Parathyroid adenoma (tissue), 2 donors: ENCODE measurements around the gene ADCYAP1R1.

Experiments
- H2AFZ ChIP-seq: fragments of 300-600 bp; sonication (generic); one replicate; pipeline ENCODE4 v1.7.0; 2017; ENCODE audit warnings: antibody characterized with exemption, mild to moderate bottlenecking
- H3K27ac ChIP-seq: fragments of 300-600 bp; sonication (generic); one replicate; pipeline ENCODE4 v1.7.0; 2017
- H3K27me3 ChIP-seq: fragments of 300-600 bp; sonication (generic); one replicate; pipeline ENCODE4 v1.7.0; 2017; ENCODE audit warnings: low read length; ENCODE audit not compliant: control insufficient read depth, insufficient read depth
- H3K36me3 ChIP-seq: fragments of 300-600 bp; sonication (generic); one replicate; pipeline ENCODE4 v1.7.0; 2017; ENCODE audit warnings: low read length; ENCODE audit not compliant: control insufficient read depth, insufficient read depth
- H3K4me1 ChIP-seq: fragments of 300-600 bp; sonication (generic); one replicate; pipeline ENCODE4 v1.7.0; 2017; ENCODE audit warnings: control low read depth
- H3K4me2 ChIP-seq: fragments of 300-600 bp; sonication (generic); one replicate; pipeline ENCODE4 v1.7.0; 2017; ENCODE audit warnings: low read length
- H3K4me3 ChIP-seq: fragments of 300-600 bp; sonication (generic); one replicate; pipeline ENCODE4 v1.7.0; 2017; ENCODE audit warnings: low read depth, low read length
- H3K79me2 ChIP-seq: fragments of 300-600 bp; sonication (generic); one replicate; pipeline ENCODE4 v1.7.0; 2017; ENCODE audit warnings: control low read depth
- H3K9ac ChIP-seq: fragments of 300-600 bp; sonication (generic); one replicate; pipeline ENCODE4 v1.7.0; 2017; ENCODE audit warnings: mild to moderate bottlenecking
- H3K9me3 ChIP-seq: fragments of 300-600 bp; sonication (generic); one replicate; pipeline ENCODE4 v1.7.0; 2017; ENCODE audit warnings: low read length; ENCODE audit not compliant: control insufficient read depth
- TF ChIP-seq, protein P1 (sequence below): fragments of 300-600 bp; sonication (generic); IDR thresholded peaks from one replicate; pipeline ENCODE4 v1.7.0; 2017; ENCODE audit warnings: antibody characterized with exemption, mild to moderate bottlenecking
- donor health status: primary hyperparathyroidism.

ADCYAP1R1 gene

DNA sequence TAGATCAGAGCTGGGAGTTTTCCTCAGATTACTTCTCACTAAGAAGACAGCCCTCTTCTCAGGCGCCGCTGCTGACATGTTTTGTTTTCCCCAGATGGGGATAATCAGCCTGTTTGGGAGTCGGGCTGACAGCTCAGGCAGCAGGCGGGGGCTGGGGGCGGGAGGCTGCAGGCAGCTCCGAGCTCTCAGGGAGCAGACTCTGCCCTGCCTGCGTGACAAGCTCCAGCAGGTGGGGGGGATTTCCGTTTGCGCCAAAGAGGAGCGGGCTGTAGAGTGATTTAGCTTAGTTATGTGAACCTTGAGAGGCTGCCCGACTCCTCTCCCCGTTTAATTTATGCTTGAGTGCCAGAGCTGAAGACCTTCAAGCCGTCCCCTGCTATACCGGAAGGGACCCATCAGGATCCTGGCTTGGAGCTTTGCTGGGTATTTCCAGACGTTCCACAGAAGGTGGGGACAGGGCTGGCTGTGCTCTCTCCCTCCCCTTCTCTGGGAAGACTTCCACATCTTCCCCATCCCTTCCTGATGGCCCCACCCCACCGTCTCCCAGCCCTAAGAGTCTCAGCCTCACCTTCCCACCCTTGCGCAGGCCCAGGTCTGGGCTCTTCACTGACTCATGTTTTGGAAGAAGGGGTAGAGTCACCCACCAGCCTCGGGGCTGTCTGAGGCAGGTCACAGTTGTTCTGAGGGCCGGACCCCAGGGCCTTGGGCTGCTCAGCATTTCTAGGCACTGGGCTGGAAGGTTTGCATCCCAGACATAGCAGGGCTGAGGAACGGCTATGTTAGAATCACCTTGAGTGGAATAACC, 24.7 kb upstream of the ADCYAP1R1 start:
- H3K79me2 ChIP-seq = no peaks in the 10 kb centered on the region
- H2AFZ ChIP-seq = peak overlapping the region; percentile 51
- H3K36me3 ChIP-seq = no peaks in the 10 kb centered on the region
- H3K27ac ChIP-seq = no peak overlapping the region
- H3K4me1 ChIP-seq = no peaks in the 10 kb centered on the region
- no peak overlapping the region for H3K4me3 ChIP-seq
- no peak overlapping the region for H3K4me2 ChIP-seq
- H3K9me3 ChIP-seq = no peaks in the 10 kb centered on the region
- H3K27me3 ChIP-seq = no peaks in the 10 kb centered on the region
- no peak overlapping the region for H3K9ac ChIP-seq
- TF ChIP-seq, protein P1, sequence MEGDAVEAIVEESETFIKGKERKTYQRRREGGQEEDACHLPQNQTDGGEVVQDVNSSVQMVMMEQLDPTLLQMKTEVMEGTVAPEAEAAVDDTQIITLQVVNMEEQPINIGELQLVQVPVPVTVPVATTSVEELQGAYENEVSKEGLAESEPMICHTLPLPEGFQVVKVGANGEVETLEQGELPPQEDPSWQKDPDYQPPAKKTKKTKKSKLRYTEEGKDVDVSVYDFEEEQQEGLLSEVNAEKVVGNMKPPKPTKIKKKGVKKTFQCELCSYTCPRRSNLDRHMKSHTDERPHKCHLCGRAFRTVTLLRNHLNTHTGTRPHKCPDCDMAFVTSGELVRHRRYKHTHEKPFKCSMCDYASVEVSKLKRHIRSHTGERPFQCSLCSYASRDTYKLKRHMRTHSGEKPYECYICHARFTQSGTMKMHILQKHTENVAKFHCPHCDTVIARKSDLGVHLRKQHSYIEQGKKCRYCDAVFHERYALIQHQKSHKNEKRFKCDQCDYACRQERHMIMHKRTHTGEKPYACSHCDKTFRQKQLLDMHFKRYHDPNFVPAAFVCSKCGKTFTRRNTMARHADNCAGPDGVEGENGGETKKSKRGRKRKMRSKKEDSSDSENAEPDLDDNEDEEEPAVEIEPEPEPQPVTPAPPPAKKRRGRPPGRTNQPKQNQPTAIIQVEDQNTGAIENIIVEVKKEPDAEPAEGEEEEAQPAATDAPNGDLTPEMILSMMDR = no peak

DNA sequence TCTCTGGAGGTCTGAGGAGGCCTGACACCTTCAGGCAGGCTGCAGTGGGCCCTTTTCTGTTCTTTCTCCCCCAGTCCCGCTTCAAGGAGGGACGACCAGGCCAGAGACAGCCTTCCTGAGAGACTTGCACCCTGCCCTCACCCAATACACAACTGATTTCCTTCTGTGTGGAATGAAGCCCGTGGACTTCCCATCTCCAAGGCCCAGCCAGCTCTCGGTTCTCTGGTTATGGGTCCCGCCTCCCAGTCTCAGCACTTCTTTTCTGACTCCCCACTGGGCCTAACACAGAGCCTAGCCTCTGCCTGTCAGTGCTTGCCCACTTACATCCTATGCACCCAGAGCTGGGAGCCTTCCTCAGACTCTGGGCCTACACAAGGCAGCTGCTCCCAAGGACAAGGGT, 24.1 kb upstream of the ADCYAP1R1 start:
- Histone ChIP-seq H3K4me2 (no peak overlapping the region), H3K9me3 (no peaks in the 10 kb centered on the region), H3K27me3 (no peaks in the 10 kb centered on the region), H3K79me2 (no peaks in the 10 kb centered on the region), H2AFZ (no peak overlapping the region), H3K36me3 (no peaks in the 10 kb centered on the region), H3K4me1 (no peaks in the 10 kb centered on the region), H3K9ac (no peak overlapping the region), H3K27ac (no peak overlapping the region), H3K4me3 (no peak overlapping the region)
- TF ChIP-seq, protein P1 = no peak

DNA sequence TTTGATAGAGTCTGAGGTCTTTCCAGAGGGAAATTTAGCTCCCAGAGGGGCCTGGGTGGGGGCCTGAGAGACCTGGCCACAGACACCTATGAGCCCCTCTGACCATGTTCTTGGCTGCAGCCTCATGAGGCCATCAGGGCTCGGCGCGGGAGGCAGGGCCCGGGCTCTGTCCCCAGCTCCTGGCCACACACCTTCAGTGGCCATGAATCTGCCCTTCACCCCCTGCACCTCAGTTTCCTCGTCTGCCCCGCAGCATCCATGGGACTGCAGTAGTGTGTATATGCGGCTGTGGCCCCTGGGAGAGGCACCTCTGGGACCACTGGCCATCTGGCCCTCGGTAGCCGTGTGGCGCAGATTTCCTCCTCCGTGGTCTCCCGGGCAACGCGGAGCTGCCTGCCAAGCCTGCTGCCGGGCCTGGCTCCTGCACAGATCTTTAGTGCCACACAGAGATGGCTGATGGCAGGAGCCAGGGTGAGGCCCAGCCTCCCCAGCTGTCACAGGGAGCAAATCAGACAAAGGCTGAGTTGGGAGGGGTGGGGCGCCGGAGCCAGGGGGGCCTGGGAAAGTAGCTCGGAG, 23.6 kb upstream of the ADCYAP1R1 start:
- Histone ChIP-seq H3K9ac (no peak overlapping the region), H3K27me3 (no peaks in the 10 kb centered on the region), H3K4me1 (no peaks in the 10 kb centered on the region), H3K36me3 (no peaks in the 10 kb centered on the region), H3K4me2 (no peak overlapping the region), H3K79me2 (no peaks in the 10 kb centered on the region), H3K9me3 (no peaks in the 10 kb centered on the region), H3K27ac (no peak overlapping the region), H2AFZ (no peak overlapping the region), H3K4me3 (no peak overlapping the region)
- TF ChIP-seq, protein P1 = no peak

DNA sequence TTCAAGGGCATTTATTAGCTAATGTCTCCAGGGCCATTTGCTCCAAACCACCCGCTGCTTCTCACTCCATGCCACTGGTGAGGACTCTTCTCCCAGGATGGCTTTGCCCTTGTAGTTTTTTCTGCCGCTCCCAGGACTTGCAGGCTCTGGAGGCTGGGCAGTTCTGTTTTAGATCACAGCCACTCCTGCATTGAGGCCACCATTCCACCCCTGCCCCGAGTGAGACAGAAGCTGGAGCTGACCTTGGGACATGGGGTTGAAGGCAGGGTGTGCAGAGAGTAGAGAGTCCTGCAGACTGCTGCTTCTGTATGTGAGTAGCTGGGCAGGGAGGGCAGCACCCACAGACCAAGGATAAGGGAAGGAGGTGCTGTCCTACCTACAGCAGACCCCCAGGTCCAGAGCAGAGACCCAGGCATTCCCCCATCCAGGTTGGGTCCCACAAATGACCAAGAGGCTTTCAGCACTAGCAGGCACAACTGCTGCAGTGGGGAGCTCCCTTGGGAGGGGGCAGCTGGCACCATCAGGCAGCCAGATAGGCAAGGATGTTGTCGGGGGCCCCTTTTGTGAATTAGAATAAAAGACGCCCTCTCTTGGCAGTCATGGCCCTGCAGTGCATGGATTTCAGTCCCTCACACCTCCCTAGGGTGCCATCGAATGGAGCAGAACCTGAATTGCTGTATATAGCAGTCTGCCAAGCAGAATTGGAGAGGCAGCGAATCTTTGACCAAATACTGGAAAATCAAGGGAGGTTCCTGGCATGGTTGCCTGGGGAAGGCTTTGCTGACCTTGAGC, 22.7 kb upstream of the ADCYAP1R1 start:
- TF ChIP-seq, protein P1 = no peak
- Histone ChIP-seq H3K27ac (no peak overlapping the region), H2AFZ (no peak overlapping the region), H3K36me3 (no peaks in the 10 kb centered on the region), H3K4me2 (no peak overlapping the region), H3K4me3 (no peak overlapping the region), H3K79me2 (no peaks in the 10 kb centered on the region), H3K9me3 (no peaks in the 10 kb centered on the region), H3K9ac (no peak overlapping the region), H3K4me1 (no peaks in the 10 kb centered on the region), H3K27me3 (no peaks in the 10 kb centered on the region)
